ENCODE data around the gene LMAN1L.
"Not testable (repeated sequence)": the region's sequence is repeated elsewhere in the genome, so short reads cannot be mapped to it uniquely, and the experiment has no call there.

Gene LMAN1L

GRCh38 chr15:74782259-74783071, 30.2 kb upstream of the LMAN1L start:
- no peak for DNase-seq (ENCODE audit: low read depth, low spot score)

GRCh38 chr15:74783072-74783807, 29.4 kb upstream of the LMAN1L start:
- no peak for DNase-seq (ENCODE audit: low read depth, low spot score)

GRCh38 chr15:74783808-74784175, 28.8 kb upstream of the LMAN1L start:
- no peak for DNase-seq (ENCODE audit: low read depth, low spot score)

GRCh38 chr15:74784426-74785193, 28.0 kb upstream of the LMAN1L start:
- DNase-seq (ENCODE audit: low read depth, low spot score), result no peak

GRCh38 chr15:74785194-74786032, 27.2 kb upstream of the LMAN1L start:
- DNase-seq (ENCODE audit: low read depth, low spot score), result no peak

GRCh38 chr15:74786081-74786480, 26.6 kb upstream of the LMAN1L start:
- DNase-seq (ENCODE audit: low read depth, low spot score), result not testable (repeated sequence)

- no peak for DNase-seq (ENCODE audit: low read depth, low spot score)
Observed at GRCh38 chr15:74786551-74787165, 26.0 kb upstream of the LMAN1L start.

- DNase-seq (ENCODE audit: low read depth, low spot score), result peak; percentile 77
Observed at GRCh38 chr15:74787251-74788041, 25.2 kb upstream of the LMAN1L start.

- no peak for DNase-seq (ENCODE audit: low read depth, low spot score)
Observed at GRCh38 chr15:74788042-74788682, 24.5 kb upstream of the LMAN1L start.

- DNase-seq (ENCODE audit: low read depth, low spot score), result no peak
Observed at GRCh38 chr15:74788683-74789151, 23.9 kb upstream of the LMAN1L start.

- DNase-seq (ENCODE audit: low read depth, low spot score), result no peak
Observed at GRCh38 chr15:74789171-74789631, 23.4 kb upstream of the LMAN1L start.

- DNase-seq (ENCODE audit: low read depth, low spot score), result no peak
Observed at GRCh38 chr15:74789741-74790079, 22.9 kb upstream of the LMAN1L start.

- no peak for DNase-seq (ENCODE audit: low read depth, low spot score)
Observed at GRCh38 chr15:74790080-74790916, 22.3 kb upstream of the LMAN1L start.

GRCh38 chr15:74791007-74791406, 21.6 kb upstream of the LMAN1L start:
- no peak for DNase-seq (ENCODE audit: low read depth, low spot score)

- DNase-seq (ENCODE audit: low read depth, low spot score), result no peak
Observed at GRCh38 chr15:74791667-74792066, 21.0 kb upstream of the LMAN1L start.

- no peak for DNase-seq (ENCODE audit: low read depth, low spot score)
Observed at GRCh38 chr15:74792227-74793016, 20.2 kb upstream of the LMAN1L start.

GRCh38 chr15:74793135-74794028, 19.3 kb upstream of the LMAN1L start:
- peak; percentile 37 for DNase-seq (ENCODE audit: low read depth, low spot score)
